ENCODE measurements around the gene TOR2A.

DNA sequence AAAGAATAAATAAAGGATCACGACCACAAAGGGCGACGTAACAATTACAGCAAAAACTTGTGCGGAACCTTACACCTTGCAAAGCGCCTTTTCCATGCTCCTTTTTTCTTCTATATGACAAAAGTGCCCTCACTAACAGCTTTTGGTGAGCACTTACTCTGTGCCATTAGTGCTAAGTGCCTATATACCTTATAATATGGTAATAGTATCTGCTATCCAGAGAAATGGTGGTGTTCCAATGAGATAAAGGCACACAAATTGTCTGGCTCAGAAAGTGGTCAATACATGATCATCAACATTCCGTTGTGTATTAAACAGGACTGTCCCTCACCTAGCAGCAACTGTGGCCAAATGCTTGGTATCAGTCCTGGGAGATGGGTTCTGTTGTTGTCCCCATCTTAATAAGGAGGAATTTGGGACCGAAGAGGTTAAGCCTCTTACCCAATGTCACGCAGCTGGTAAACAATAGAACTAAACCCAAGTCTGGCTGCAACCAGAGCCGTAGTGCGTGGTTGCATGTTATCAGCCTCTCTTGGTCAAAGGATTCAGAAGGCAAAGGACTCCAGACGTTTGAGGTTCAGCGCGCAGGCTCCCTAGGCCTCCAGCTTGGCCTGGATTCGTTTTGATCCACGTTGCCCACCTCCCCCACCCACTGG, 564 bp upstream of the TOR2A start:
- TF ChIP-seq, protein P1, sequence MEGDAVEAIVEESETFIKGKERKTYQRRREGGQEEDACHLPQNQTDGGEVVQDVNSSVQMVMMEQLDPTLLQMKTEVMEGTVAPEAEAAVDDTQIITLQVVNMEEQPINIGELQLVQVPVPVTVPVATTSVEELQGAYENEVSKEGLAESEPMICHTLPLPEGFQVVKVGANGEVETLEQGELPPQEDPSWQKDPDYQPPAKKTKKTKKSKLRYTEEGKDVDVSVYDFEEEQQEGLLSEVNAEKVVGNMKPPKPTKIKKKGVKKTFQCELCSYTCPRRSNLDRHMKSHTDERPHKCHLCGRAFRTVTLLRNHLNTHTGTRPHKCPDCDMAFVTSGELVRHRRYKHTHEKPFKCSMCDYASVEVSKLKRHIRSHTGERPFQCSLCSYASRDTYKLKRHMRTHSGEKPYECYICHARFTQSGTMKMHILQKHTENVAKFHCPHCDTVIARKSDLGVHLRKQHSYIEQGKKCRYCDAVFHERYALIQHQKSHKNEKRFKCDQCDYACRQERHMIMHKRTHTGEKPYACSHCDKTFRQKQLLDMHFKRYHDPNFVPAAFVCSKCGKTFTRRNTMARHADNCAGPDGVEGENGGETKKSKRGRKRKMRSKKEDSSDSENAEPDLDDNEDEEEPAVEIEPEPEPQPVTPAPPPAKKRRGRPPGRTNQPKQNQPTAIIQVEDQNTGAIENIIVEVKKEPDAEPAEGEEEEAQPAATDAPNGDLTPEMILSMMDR (conservative IDR thresholded peaks at IDR 0.05) = no peak
- no peak for TF ChIP-seq EZH2 (IDR thresholded peaks at IDR 0.05; ENCODE audit: low read depth)
